IMR-90 (cell line): Measurements from ENCODE around the gene RABIF. TPM values are rescaled to one million over a fixed set of nuclear protein-coding genes. Genes with fewer than 3 reads are reported as not detected.

ENCODE experiments used
- ATAC-seq: fragments of 200-7000 bp; cut with Tn5 transposase; 2 replicates; pipeline ENCODE4 v1.9.1; 2020; ENCODE audit warnings: low read depth, mild to moderate bottlenecking, moderate library complexity
- BruUV-seq: library from RNA; stranded (reverse); fragments of 400-500 nt; replicated peaks from 2 replicates; lab custom pipeline; 2021; lab: Mats Ljungman, UMichigan
- CTCF ChIA-PET: fragments of 300-600 bp; formaldehyde crosslinking; extraction: SDS; loops from one replicate; lab custom pipeline; 2021; ENCODE audit warnings: antibody characterized with exemption; lab: Yijun Ruan, JAX
- POLR2A ChIA-PET: fragments of 300-600 bp; sonication (Branson Sonifier 250); formaldehyde crosslinking; loops from one replicate; lab custom pipeline; 2022; ENCODE audit warnings: antibody characterized with exemption; ENCODE audit not compliant: unreplicated experiment; lab: Charles Lee
- DNase-seq: peaks from one replicate; pipeline ENCODE4 v3.0.0; 2013
- H2AFZ ChIP-seq: replicated peaks from 2 replicates; pipeline ENCODE3; 2013; ENCODE audit warnings: low read length, mild to moderate bottlenecking; ENCODE audit not compliant: poor library complexity
- H2AK5ac ChIP-seq: 2 replicates; pipeline ENCODE4 v1.6.1; 2013; ENCODE audit warnings: low read depth, low read length, inconsistent platforms
- H2AK9ac ChIP-seq: replicated peaks from 2 replicates; pipeline ENCODE3; 2013; ENCODE audit warnings: mild to moderate bottlenecking, low read depth, low read length, moderate library complexity; ENCODE audit not compliant: poor library complexity
- H2BK120ac ChIP-seq: 2 replicates; pipeline ENCODE4 v1.6.1; 2013; ENCODE audit warnings: low read depth, low read length, inconsistent platforms
- H2BK15ac ChIP-seq: 3 replicates; pipeline ENCODE4 v1.6.1; 2013; ENCODE audit warnings: low read depth, low read length, inconsistent platforms
- H2BK20ac ChIP-seq: 2 replicates; pipeline ENCODE4 v1.6.1; 2013; ENCODE audit warnings: low read depth, mild to moderate bottlenecking, inconsistent platforms, low read length, moderate library complexity
- H2BK5ac ChIP-seq: 2 replicates; pipeline ENCODE4 v1.6.1; 2013; ENCODE audit warnings: mild to moderate bottlenecking, low read depth, low read length, inconsistent platforms; ENCODE audit not compliant: poor library complexity, severe bottlenecking
- H3K14ac ChIP-seq: replicated peaks from 2 replicates; pipeline ENCODE4 v1.6.1; 2013; ENCODE audit warnings: low read depth, low read length, inconsistent platforms
- H3K18ac ChIP-seq: 2 replicates; pipeline ENCODE4 v1.6.1; 2013; ENCODE audit warnings: low read depth, low read length, control low read depth
- H3K23ac ChIP-seq: 2 replicates; pipeline ENCODE4 v1.6.1; 2013; ENCODE audit warnings: low read depth, low read length, inconsistent platforms
- H3K27ac ChIP-seq: 2 replicates; pipeline ENCODE4 v1.5.1; 2013; ENCODE audit warnings: mild to moderate bottlenecking, control low read depth, low read length; ENCODE audit not compliant: insufficient read depth
- H3K27me3 ChIP-seq: 2 replicates; pipeline ENCODE4 v1.6.1; 2013; ENCODE audit warnings: low read length; ENCODE audit not compliant: control insufficient read depth, insufficient read depth
- H3K36me3 ChIP-seq: 2 replicates; pipeline ENCODE4 v1.6.1; 2013; ENCODE audit warnings: low read length, mixed read lengths; ENCODE audit not compliant: control insufficient read depth, insufficient read depth
- H3K4ac ChIP-seq: 2 replicates; pipeline ENCODE4 v1.6.1; 2013; ENCODE audit warnings: low read depth, low read length, inconsistent platforms
- H3K4me1 ChIP-seq: 2 replicates; pipeline ENCODE4 v1.6.1; 2013; ENCODE audit warnings: low read length, mixed read lengths; ENCODE audit not compliant: control insufficient read depth, insufficient read depth
- H3K4me2 ChIP-seq: 2 replicates; pipeline ENCODE4 v1.6.1; 2013; ENCODE audit warnings: low read depth, mild to moderate bottlenecking, control low read depth, low read length, moderate library complexity
- H3K4me3 ChIP-seq: 2 replicates; pipeline ENCODE4 v1.5.1; 2013; ENCODE audit warnings: low read depth, mild to moderate bottlenecking, control low read depth, low read length, moderate library complexity; ENCODE audit not compliant: insufficient read depth
- H3K56ac ChIP-seq: 2 replicates; pipeline ENCODE4 v1.6.1; 2013; ENCODE audit warnings: low read length, inconsistent platforms; ENCODE audit not compliant: insufficient read depth; ENCODE audit errors: extremely low read depth
- H3K79me1 ChIP-seq, 2 experiments: 2 replicates each; pipeline ENCODE4 v1.6.1; 2013; ENCODE audit warnings: low read length in 2 of 2, inconsistent platforms in 1 of 2, low read depth in 1 of 2
- H3K9ac ChIP-seq: 2 replicates; pipeline ENCODE4 v1.6.1; 2013; ENCODE audit warnings: low read depth, low read length, control low read depth
- H3K9me1 ChIP-seq: 2 replicates; pipeline ENCODE4 v1.6.1; 2013; ENCODE audit warnings: low read length, inconsistent platforms; ENCODE audit not compliant: insufficient read depth
- H3K9me3 ChIP-seq: 2 replicates; pipeline ENCODE4 v1.6.1; 2013; ENCODE audit warnings: low read length; ENCODE audit not compliant: control insufficient read depth, insufficient read depth
- H4K20me1 ChIP-seq: 2 replicates; pipeline ENCODE4 v1.6.1; 2013; ENCODE audit warnings: low read length, inconsistent platforms; ENCODE audit not compliant: insufficient read depth
- H4K5ac ChIP-seq: 2 replicates; pipeline ENCODE4 v1.6.1; 2013; ENCODE audit warnings: mild to moderate bottlenecking, low read depth, low read length, control low read depth
- H4K8ac ChIP-seq, 2 experiments: 2 replicates each; pipeline ENCODE4 v1.6.1; 2013; ENCODE audit warnings: low read depth in 2 of 2, low read length in 2 of 2, control low read depth in 1 of 2, inconsistent platforms in 1 of 2
- H4K91ac ChIP-seq: 2 replicates; pipeline ENCODE4 v1.6.1; 2013; ENCODE audit warnings: low read depth, low read length, inconsistent platforms; ENCODE audit not compliant: insufficient read depth
- CHD1 ChIP-seq: IDR thresholded peaks from 2 replicates; pipeline ENCODE4 v1.6.1; 2012; ENCODE audit warnings: low read depth, low read length, improper control_type of control experiment
- FOS ChIP-seq: fragments of 150-350 bp; IDR thresholded peaks from 2 replicates; pipeline ENCODE4 v1.6.1; 2016; ENCODE audit warnings: low read depth, low read length
- MAFK ChIP-seq: IDR thresholded peaks from 2 replicates; pipeline ENCODE4 v1.6.1; 2012; ENCODE audit warnings: low read depth, low read length, improper control_type of control experiment
- MAZ ChIP-seq: IDR thresholded peaks from 2 replicates; pipeline ENCODE4 v1.6.1; 2012; ENCODE audit warnings: low read depth, mild to moderate bottlenecking, low read length, improper control_type of control experiment, moderate library complexity, borderline replicate concordance
- MXI1 ChIP-seq: IDR thresholded peaks from 2 replicates; pipeline ENCODE4 v1.6.1; 2012; ENCODE audit warnings: low read depth, mild to moderate bottlenecking, low read length, moderate library complexity, borderline replicate concordance
- RCOR1 ChIP-seq: IDR thresholded peaks from 2 replicates; pipeline ENCODE4 v1.6.1; 2012; ENCODE audit warnings: mild to moderate bottlenecking, low read length, improper control_type of control experiment; ENCODE audit not compliant: insufficient replicate concordance
- RFX5 ChIP-seq: IDR thresholded peaks from 2 replicates; pipeline ENCODE4 v1.8.0; 2012; ENCODE audit warnings: low read depth, mild to moderate bottlenecking, low read length, moderate library complexity
- WGBS, 2 experiments: methylation state at CpG; one replicate each; pipeline versions ENCODE4 v1.1.5 to v1.1.7; 2013; ENCODE audit warnings: missing lambda C conversion rate in 2 of 2; ENCODE audit not compliant: insufficient read length in 1 of 2; ENCODE audit errors: extremely low coverage in 2 of 2; 5-methylcytosine and 5-hydroxymethylcytosine counted together
- dilution Hi-C: fragments of 300-500 bp; cut with HindIII; formaldehyde crosslinking; loops from one replicate; pipeline ENCODE4 v1.14.3; 2018; ENCODE audit warnings: low sequenced_read_pairs; ENCODE audit not compliant: unreplicated experiment
- in situ Hi-C: fragments of 300-500 bp; cut with MboI; formaldehyde crosslinking; loops from 3 replicates; pipeline ENCODE4 v1.14.3; 2019; ENCODE audit warnings: low sequenced_read_pairs, inconsistent platforms, mixed read lengths
- intact Hi-C: fragments of 100-400 bp; cut with micrococcal nuclease; formaldehyde crosslinking; loops from 2 replicates; pipeline ENCODE4 v1.10.0; 2022
- polyA plus RNA-seq, 3 experiments: library from polyadenylated mRNA; depleted of rRNA; stranded (reverse); fragments of >200 nt; gene quantifications; 2 replicates each; pipeline ENCODE4 v1.2.3, GENCODE V29; 2012; ENCODE audit warnings: low replicate concordance in 1 of 3
- total RNA-seq: library from RNA; depleted of rRNA; stranded (reverse); fragments of >200 nt; gene quantifications from 2 replicates; pipeline ENCODE4 v1.2.3, GENCODE V29; 2012
- TF ChIP-seq, protein P1 (sequence below): conservative IDR thresholded peaks from 2 replicates; pipeline ENCODE4 v1.5.1; 2012; ENCODE audit warnings: mild to moderate bottlenecking, low read depth, low read length, improper control_type of control experiment

Gene RABIF
- total and polyA plus RNA-seq, 2 of the 4 experiments (the other 2 are of a cell fraction) = 4.8 to 7.9 TPM

DNA sequence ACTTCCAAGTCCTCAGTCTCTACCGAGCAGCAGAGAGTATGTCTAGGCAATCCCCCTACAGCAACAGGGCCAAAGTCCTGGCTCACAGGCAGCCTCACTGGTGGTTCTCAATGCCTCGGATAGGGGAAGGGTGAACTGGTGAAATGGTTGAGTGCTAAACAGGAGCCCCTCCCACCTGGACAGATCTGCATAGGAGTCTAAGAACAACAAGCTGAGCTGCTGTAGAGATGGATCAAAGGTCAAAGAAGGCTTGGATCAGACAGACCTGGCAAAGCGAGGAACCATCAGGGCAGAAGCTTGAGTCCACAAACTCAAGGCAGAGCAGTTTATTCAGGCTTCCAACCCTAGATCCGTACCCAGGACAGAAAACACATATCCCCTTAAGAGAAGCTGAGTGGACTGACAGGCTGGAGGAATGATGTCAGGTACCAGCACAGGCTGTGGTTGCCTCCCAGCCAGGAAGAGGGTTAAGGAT lies 31.8 kb downstream of the RABIF start:
- H3K14ac ChIP-seq = no peak overlapping the region
- TF ChIP-seq, protein P1, sequence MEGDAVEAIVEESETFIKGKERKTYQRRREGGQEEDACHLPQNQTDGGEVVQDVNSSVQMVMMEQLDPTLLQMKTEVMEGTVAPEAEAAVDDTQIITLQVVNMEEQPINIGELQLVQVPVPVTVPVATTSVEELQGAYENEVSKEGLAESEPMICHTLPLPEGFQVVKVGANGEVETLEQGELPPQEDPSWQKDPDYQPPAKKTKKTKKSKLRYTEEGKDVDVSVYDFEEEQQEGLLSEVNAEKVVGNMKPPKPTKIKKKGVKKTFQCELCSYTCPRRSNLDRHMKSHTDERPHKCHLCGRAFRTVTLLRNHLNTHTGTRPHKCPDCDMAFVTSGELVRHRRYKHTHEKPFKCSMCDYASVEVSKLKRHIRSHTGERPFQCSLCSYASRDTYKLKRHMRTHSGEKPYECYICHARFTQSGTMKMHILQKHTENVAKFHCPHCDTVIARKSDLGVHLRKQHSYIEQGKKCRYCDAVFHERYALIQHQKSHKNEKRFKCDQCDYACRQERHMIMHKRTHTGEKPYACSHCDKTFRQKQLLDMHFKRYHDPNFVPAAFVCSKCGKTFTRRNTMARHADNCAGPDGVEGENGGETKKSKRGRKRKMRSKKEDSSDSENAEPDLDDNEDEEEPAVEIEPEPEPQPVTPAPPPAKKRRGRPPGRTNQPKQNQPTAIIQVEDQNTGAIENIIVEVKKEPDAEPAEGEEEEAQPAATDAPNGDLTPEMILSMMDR = no peak
- TF ChIP-seq MXI1 = no peak
- no peak for TF ChIP-seq FOS
- TF ChIP-seq MAZ = no peak
- no peak for TF ChIP-seq RCOR1
- no peak for TF ChIP-seq MAFK
- TF ChIP-seq RFX5 = no peak
- no peak for TF ChIP-seq CHD1
- no peak overlapping the region for H2AK5ac ChIP-seq
- WGBS, 2 experiments = no CpG with 5 or more reads among the region's 4 CpGs
- no peak overlapping the region for H2AK9ac ChIP-seq
- H3K18ac ChIP-seq = no peak overlapping the region
- H2BK120ac ChIP-seq = no peak overlapping the region
- in situ Hi-C loops (no loop called here), intact Hi-C loops (no loop called here), dilution Hi-C loops (no loop called here)
- no peaks in the 10 kb centered on the region for H3K79me1 ChIP-seq
- H4K20me1 ChIP-seq = no peaks in the 10 kb centered on the region
- H3K4me1 ChIP-seq = no peaks in the 10 kb centered on the region
- no peaks in the 10 kb centered on the region for H3K9me3 ChIP-seq
- no peak overlapping the region for H3K4me3 ChIP-seq
- H3K4ac ChIP-seq = no peak overlapping the region
- no peak overlapping the region for H4K8ac ChIP-seq
- H2BK15ac ChIP-seq = no peak overlapping the region
- H2AFZ ChIP-seq = no peak overlapping the region
- ChIA-PET POLR2A (no interaction called here), CTCF (no interaction called here)
- H4K5ac ChIP-seq = no peak overlapping the region
- H4K91ac ChIP-seq = no peak overlapping the region
- no peaks in the 10 kb centered on the region for H3K27me3 ChIP-seq
- H3K9ac ChIP-seq = no peak overlapping the region
- no peak overlapping the region for H2BK20ac ChIP-seq
- ATAC-seq (no peak), DNase-seq (no peak)
- no TSS peak for BruUV-seq
- H3K36me3 ChIP-seq = no peaks in the 10 kb centered on the region
- no peak overlapping the region for H3K4me2 ChIP-seq
- H3K27ac ChIP-seq = no peak overlapping the region
- no peak overlapping the region for H3K23ac ChIP-seq
- H3K56ac ChIP-seq = no peak overlapping the region
- H3K9me1 ChIP-seq = 0 out of 2 replicates have a peak, but pooled peaks cover 4% of the 10 kb centered on the region
- no peak overlapping the region for H2BK5ac ChIP-seq
